LHCN-M2 (cell line): ENCODE data around the gene POTEF. TPM values are rescaled to one million over a fixed set of nuclear protein-coding genes. Genes with fewer than 3 reads are reported as not detected.
"Not testable (repeated sequence)": the region's sequence is repeated elsewhere in the genome, so short reads cannot be mapped to it uniquely, and the experiment has no call there.

Experiments
- DNase-seq: peaks from one replicate; pipeline ENCODE4 v3.0.0-alpha.2; 2012; ENCODE audit warnings: low read depth
- polyA plus RNA-seq: library from polyadenylated mRNA; unstranded; fragments of >200 nt; gene quantifications from one replicate; pipeline ENCODE4 v1.2.1, GENCODE V29; 2012; ENCODE audit warnings: missing spikeins
- total RNA-seq: library from RNA; depleted of rRNA; stranded (reverse); fragments of >200 nt; gene quantifications from 2 replicates; pipeline ENCODE4 v1.2.3, GENCODE V29; 2014; rRNA removed

POTEF gene
- not detected in 2 replicates for total RNA-seq
- polyA plus RNA-seq, result 0.01 TPM

DNA sequence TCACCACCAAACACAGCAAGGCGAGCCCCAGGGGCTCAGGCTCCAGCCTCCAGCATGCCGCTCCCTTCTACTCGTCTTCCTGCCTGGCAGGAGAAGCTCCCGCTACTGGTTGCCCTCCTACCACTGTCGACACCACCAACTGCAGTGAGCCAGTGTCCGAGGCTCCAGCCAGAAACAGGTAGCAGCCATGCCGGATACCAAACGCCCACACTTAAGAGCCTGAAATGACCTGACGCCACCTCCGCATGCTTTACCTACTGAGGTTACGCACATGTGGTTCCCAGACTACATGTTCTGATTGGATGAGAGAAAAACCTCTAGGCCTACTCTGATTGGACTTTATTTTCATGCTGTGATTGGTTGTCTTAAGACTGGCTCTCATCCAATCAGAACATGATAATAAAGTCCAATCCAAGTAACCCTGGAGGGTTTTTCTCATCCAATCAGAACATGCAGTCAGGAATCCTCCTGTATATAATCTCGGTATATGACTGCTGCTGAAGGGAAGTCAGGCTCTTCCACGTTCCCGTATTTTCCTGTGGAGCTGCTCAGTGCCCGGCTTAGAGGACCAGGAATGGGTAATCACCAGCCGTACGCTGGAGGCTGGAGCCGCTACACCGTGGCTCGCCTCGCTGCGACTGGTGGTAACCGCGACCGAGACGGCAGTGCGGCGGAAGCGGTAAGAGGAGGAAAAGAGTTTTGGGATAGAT is at the start of gene POTEF:
POTEF (minus strand) TSS at position 103 of the 710 bp plus-strand sequence. CDS start 8,707 bp downstream, outside the sequence.
- not testable (repeated sequence) for DNase-seq

DNA sequence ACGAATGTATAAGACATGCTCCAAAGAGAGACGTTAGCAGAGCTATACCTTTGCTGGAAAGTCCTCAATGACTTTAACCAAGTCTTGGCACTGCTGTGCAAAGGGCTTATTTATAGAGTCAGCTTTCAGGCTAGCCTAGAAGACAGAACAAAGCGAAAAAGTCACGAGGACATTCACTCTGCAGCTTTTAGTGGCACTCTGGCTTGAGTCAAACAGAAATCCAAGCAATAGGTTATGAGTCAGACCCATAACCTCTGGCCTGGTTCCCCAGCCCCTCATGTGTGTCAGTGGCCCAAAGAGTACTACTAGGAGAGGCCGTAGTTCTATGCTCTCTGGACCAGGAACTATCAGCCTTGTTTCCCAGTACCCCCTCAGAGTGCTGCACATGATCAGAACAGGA is 45.8 kb upstream of the POTEF start:
- not testable (repeated sequence) for DNase-seq

DNA sequence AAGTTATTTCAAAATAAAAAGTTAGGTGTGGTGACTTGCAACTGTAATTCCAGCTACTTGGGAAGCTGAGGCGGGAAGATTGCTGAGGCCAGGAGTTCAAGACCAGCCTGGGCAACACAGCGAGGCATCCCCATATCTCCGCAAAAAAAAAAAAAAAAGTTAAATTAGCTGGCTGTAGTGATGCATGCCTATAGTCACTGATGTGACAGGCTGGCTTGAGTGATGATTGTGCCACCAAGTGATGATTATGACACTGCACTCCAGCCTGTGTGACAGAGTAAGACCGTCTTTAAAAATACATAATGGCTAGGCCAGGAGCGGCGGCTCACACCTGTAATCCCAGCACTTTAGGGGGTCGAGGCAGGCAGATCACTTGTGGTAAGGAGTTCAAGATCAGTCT is 40.9 kb upstream of the POTEF start:
- DNase-seq, result no peak

DNA sequence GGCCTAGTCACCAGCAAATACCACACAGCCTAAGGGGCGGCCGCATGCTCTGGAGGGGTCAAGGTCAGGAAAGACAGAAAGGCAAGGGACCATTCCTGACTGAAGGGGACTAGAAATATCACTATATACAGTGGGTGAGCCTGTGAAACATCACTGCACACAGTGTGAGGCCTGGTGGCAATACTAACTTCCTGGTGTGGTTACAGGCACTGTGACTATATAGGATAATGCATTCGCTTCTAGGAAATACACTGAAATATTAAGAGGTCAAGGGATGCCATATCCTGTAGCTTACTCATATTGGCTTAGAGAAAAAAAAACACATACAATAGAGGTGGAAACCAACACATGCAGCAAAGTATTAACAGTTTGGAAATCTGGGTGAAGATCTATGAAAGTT is 40.1 kb upstream of the POTEF start:
- not testable (repeated sequence) for DNase-seq

DNA sequence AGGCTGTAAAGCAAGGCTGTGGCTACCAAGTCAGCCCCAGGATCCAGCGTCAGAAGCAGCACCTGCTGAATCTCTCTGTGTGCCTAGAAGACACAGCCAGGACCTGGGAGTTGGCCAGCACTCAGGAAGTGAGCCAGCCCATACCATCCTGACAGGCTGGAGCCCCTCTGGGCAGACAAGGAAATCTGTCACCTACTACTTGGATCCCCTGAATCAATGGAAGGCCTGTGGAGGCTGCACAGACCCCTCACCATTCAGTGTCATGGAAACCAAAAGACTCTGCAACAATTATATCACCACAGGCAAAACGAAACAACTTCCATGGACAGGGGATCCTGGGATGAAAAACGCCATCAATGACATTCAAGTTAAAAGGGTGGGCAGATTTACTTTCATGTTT is 37.6 kb upstream of the POTEF start:
- not testable (repeated sequence) for DNase-seq

DNA sequence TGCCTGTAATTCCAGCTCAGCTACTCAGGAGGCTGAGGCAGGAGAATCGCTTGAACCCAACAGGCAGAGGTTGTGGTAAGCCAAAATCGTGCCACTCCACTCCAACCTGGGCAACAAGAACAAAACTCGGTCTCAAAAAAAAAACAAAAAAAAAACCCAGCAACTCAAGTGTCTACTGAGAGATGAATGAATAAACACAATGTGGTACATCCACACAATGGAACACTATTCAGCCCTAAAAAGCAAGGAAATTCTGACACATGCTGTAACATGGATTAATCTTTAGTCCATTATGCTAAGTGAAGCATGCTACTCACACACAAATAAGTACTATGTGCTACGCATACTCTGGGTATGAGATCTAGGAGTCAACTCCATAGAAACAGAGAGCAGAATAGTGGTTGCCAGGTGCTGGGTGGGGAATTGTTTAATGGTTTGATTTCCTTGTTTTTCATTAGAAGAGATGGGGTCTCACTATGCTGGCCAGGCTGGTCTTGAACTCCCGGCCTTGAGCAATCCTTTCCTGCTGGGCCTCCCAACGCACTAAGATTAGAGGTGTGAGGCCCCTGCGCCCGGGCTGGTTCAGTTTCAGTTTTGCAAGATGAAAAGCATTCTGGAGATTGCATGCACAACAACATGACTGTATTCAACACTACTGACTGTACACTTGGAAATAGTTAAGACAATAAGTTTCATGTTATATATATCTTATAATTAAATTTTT is 36.4 kb upstream of the POTEF start:
- no peak for DNase-seq

DNA sequence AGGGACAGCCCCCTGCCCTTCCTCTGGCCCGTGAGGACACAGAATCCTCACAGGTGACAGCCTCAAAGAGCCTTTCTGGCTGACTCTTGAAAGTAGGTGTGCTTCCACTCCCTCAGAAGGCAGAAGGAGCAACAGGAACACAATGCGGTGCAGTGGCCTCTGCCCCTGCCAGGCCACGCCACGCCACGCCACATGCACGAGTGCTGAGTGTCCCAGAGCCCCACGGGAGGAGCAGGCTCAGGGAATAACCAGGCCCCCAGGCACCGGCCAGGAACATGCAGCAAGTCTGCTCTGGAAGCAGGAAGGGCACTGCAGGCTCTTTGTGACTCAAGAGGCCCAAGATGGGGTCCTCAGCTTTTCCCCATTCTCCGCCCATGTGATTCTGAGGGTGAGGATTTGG is 33.9 kb upstream of the POTEF start:
- no peak for DNase-seq

DNA sequence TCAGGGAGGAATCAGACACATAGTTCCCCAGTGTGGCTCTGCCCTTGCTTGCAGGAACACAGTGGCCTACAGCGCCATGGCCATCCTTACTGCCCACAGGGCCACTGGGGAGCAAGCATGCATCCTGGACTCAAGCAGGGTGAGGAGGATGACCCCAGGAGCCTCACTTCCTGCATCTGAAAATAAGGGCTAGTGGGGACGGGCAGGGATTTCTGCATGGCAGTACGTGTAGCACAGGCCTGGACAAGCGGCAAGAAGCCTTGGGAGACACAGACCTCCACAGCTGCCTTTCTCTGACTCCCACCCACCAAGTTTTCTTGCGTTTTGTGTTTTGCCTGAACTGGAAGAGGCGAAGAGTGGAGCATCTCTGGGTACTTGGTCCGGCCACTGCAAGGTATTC is 33.5 kb upstream of the POTEF start:
- not testable (repeated sequence) for DNase-seq

DNA sequence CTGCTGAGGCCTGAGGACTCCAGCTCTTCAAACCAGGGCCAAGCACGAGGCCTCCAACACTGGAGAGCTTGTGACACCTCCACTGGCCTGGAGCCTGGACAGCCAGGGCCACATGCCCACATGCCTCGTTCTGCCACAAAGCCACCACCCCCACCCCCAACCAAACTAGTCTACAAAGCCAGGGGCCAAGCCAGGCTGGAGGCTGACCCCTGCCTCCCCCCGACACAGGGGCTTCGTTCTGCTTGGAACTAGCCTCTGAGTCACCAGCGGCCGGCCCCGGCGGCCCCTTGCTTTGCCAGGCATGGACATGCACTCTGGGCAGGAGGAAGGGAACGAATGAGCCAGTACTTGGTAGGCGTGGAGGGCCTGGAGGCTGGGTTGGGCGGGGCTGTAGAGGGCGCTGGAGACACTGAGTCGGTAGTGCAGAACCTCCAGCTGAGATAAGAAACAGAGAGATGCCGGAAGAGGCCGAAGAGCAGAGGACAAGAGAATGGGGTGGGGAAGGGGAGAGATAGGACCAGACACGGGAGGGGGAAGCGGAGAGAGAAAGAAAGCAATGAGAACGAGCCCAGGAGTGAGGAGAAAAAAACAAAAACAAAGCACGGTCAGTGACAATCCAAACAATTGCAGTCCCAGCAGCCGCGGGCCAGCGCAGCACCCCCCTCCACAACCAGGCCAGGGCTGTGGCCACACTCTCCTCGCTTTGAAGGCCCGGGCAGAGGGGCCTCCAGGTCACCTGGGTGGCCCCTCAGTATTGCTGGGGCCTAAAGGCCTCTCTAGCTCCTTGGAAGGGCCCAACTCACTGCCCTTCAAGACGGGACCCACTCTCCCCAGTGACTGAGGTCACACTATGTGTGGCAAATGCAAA is 32.0 kb upstream of the POTEF start:
- DNase-seq, result not testable (repeated sequence)

DNA sequence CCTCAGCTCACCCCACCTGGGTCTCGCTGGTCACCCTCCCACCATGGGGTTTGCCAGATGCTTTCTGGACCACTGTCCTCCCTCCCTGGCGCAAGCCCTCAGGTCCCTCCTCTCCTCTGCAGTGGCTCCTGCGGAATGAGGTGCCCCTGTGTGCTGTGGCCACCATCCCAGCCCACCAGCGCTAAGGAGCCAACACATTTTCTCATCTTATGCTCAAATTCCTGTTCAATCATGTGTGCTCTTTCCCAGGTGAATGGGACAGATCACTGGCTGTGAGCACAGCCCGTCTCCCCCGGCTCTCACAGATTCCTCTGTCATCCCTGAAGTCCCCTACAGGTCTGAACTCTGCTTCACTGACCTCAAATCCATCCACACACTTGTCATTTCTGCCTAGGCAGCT is 31.1 kb upstream of the POTEF start:
- no peak for DNase-seq

DNA sequence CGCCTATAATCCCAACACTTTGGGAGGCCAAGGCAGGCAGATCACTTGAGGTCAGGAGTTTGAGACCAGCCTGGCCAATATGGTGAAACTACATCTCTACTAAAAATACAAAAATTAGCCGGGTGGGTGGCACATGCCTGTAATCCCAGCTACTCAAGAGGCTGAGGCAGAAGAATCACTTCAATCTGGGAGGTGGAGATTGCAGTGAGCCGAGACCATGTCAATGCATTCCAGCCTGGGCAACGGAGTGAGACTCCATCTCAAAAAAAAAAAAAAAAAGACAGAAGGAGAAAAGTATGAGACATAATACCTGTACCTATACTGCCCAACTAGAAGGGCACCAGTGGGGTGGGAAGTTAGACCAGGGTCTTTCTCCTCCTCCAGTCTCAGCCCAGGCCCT is 30.4 kb upstream of the POTEF start:
- DNase-seq, result not testable (repeated sequence)

DNA sequence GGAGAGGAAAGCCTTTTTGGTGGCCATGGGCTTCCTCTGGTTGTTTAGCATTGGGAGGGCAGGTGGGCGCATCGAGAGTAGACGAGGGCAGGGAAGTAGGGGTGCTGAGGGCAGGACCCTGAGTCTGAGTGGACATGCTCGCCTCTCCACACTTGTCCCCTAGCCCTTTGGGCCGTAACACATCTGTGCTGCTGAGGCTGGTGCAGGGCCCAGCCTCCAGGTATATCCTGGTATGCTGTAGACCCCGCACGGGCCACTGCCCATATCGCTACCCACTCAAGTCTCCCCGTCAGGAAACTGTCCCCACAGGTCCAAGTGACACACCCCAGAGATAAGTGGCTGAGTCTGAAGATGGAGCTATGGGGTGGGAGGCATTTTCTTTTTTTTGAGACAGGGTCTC is 29.6 kb upstream of the POTEF start:
- no peak for DNase-seq

DNA sequence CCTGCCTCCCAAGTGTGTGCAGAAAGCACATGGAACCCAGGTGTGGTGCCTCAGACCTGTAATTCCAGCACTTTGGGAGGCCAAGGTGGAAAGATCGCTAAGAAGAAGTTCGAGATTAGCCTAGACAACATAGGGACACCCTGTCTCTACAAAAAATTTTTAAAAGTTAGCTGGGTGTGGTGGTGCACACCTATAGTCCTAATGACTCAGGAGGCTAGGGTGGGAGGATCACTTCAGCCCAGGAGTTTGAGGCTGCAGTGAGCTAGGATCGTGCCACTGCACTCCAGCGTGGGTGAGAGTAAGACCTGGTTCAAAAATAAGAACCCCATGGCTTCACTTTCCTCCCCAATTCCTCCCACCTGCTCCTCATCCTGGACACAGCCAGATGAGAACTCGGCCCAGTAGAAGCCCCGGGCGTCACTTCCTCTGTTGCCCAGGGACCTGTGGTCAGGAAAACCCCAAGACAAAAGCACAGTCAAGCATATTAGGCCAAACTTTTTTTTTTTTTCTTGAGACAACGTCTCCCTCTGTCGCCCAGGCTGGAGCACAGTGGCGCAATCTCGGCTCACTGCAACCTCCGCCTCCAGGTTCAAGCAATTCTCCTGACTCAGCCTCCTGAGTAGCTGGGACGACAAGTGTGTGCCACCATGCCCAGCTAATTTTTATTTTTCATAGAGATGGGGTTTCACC is 28.9 kb upstream of the POTEF start:
- not testable (repeated sequence) for DNase-seq

DNA sequence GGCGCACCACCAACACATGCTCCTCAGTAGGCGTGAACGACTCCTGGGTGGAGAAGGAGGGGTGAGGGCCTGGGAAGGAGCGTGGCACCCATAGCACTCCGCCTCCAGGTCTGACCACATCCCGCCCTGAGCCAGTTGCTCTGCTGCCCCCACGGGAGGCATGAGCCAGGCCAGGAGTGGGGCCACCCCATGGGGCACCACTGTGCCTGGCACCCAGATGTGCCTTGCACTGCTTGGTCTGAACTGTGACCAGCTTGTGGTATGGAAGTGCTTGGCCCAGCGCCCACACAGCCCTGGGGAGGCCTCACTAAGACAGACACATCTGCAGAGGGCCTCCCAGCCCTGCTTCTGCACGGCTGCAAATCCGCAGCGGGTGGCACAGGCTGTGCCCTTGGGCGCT is 28.3 kb upstream of the POTEF start:
- DNase-seq, result not testable (repeated sequence)

DNA sequence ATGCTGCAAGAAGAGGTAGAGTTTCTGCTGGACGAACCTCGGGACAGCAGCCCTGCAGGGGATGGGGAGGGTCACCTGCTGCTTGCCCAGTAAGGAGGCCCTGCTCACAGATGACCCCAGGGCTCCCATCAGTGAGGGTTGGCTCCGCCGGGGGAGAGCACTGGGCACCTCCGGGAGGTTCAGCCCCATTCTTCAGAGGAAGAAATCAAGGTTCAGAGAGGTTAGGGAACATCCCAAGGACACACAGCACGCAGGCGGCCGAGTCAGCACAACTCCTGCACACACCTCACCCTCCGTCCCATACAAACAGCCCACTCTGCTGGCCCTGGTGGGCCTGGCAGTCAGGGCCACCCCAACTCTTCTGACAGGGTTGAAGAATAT is 27.6 kb upstream of the POTEF start:
- no peak for DNase-seq

DNA sequence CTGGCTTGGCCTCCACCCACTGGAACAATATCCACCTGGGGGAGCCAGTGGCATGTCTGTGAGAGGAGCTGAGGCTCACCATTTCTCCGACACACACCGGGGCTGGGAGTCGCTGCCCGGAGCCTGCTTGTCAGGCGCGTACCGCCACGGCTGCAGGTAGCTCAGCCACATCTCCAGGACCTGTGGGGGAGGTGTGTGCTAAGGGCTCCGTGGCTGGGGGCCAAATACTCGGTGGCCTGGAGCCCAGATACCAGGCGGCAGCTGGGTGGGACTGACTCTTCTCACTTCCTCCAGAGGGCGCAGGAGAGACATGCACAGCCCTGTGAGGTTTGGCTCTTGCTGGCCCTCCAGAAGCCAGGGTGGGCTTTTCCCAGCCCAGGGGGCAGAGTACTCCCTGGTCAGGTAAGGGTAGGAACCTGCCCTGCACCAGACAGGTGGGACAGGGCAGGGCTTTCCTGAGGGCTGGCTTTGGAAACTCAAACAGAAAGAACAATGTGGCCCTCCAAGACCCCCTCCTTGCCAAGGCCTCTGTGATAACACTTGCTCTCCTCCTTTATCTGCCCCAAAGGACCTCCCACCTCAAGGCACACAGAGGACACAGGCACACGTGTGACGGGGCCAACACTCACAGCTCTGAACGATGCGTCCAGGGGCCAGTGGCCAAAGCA is 27.1 kb upstream of the POTEF start:
- peak; percentile 35 for DNase-seq

DNA sequence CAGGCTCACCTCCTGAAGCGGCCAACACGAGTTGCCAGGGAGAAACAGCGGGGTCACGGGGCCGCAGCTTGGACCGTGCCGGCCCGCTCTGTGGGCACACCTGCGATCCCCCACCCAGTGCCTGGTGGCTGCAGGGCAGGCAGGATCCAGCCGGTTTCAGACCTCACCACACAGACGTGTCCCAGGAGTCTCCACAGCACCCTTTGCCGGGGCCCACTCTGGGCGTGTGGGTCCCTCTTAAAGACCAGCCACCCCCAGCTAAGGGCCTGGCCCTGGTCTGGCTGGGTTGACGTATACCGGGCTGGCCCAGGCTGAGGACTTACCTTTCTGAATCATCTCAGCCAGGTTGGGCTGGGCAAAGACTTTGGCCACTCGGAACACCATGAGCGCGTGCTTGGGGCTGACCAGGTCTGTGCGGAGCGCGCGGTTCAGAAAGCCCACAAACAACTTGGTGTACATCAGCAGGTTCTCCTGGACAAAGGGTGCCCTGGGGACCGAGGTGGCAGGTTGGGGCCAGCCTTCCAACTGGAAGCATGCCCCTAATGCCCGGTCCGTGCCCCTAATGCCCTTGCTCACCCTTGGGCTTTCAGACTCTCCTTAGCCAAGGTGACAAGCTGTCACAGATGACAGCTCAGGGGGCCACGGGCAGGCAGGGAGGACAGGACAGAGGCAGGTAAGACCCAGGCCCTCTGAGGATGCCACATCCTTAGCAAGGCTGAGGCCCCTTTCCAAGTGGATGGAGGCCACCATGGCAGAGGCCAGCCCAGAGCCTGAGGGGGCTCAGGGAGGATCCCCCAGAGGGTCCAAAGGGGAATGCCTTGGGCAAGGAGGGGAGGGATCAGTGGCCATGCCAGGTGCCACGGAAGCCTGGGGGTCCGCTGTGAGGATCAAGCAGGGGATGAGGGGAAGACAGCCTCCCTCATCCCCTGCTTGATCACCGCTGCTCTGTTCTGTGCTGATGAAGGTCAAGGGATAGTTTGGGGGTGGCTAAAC is 26.0 kb upstream of the POTEF start:
- DNase-seq, result no peak

DNA sequence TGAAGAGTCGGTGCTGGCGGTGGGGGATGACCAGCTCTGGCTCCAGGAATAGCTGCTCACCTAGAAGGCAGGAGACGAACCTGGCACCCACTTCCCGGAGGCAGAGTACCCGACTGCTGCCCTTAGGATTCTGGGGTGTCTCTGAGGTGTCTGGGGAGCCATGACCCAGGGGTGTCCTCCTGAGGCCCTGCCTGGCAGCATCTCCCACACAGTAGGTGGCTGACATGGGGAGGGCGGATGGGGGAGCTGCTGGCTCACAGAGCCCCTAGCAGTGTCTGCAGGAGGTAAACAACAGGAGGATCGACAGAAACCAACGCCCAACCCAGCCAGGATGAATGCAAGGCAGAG is 25.4 kb upstream of the POTEF start:
- not testable (repeated sequence) for DNase-seq

DNA sequence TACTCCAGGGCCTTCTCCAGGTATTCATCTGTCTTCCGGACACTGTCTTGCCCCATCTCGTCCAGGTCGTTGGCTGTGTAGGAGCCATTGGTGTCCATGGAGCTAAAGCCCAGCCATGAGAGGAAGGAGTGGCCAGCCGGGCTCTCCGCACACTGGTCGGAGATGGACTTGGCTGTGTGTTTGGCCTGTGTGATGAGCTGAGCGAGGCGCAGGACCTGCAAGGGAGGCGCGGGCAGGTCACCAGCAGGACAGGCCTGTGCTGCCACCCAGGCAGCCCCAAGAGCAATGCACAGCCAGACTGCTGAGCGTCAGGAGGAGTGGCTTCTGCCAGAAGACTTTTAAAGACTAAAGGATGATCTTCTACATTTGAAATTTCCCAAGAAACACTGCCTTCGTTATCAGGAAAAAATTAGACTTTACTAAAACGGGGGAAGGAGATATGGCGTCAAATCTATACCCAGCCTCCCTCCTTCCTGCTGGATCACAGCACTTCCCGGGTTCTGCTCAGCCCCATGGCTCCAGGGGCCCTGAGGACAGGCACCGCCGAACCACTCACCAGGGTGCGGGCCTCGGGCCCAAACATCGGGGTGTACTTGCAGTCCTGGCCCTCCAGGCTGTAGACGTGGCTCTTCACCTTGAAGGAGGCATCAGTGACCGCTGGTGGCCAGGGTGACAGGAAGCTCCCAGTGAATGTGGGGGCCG is 24.9 kb upstream of the POTEF start:
- not testable (repeated sequence) for DNase-seq
